HG03571 (cell line): ENCODE results near the gene CABLES2.

Source experiments
- ATAC-seq: cut with Tn5 transposase; IDR thresholded peaks from one replicate; pipeline ENCODE4 v1.9.1; 2021; ENCODE audit not compliant: unreplicated experiment

Gene CABLES2

GRCh38 chr20:62362590-62362940 lies 44.5 kb downstream of the CABLES2 start:
- ATAC-seq: no peak

GRCh38 chr20:62361799-62362589 lies 45.1 kb downstream of the CABLES2 start:
- no peak for ATAC-seq

- ATAC-seq: no peak
These were observed 46.0 kb downstream of the CABLES2 start for GRCh38 chr20:62360854-62361798.

GRCh38 chr20:62359491-62360121 lies 47.5 kb downstream of the CABLES2 start:
- ATAC-seq: no peak

- no peak for ATAC-seq
These were observed 48.0 kb downstream of the CABLES2 start for GRCh38 chr20:62359043-62359490.

- ATAC-seq: no peak
These were observed 48.7 kb downstream of the CABLES2 start for GRCh38 chr20:62358171-62359042.

GRCh38 chr20:62357681-62358080 lies 49.4 kb downstream of the CABLES2 start:
- no peak for ATAC-seq

GRCh38 chr20:62357187-62357667 lies 49.9 kb downstream of the CABLES2 start:
- ATAC-seq: no peak

- no peak for ATAC-seq
These were observed 50.4 kb downstream of the CABLES2 start for GRCh38 chr20:62356589-62357186.

GRCh38 chr20:62355878-62356588 lies 51.1 kb downstream of the CABLES2 start:
- ATAC-seq: no peak

GRCh38 chr20:62355516-62355877 lies 51.6 kb downstream of the CABLES2 start:
- no peak for ATAC-seq

GRCh38 chr20:62354811-62355341 lies 52.2 kb downstream of the CABLES2 start:
- ATAC-seq: no peak

GRCh38 chr20:62354031-62354808 lies 52.9 kb downstream of the CABLES2 start:
- ATAC-seq: no peak

GRCh38 chr20:62353289-62354030 lies 53.6 kb downstream of the CABLES2 start:
- no peak for ATAC-seq

- no peak for ATAC-seq
These were observed 54.4 kb downstream of the CABLES2 start for GRCh38 chr20:62352402-62353288.
